HG03108 (cell line): ENCODE data around the gene ANK3.

ENCODE experiments used
- ATAC-seq: cut with Tn5 transposase; IDR thresholded peaks from one replicate; pipeline ENCODE4 v1.9.1; 2021; ENCODE audit warnings: moderate library complexity; ENCODE audit not compliant: unreplicated experiment

ANK3 gene

DNA sequence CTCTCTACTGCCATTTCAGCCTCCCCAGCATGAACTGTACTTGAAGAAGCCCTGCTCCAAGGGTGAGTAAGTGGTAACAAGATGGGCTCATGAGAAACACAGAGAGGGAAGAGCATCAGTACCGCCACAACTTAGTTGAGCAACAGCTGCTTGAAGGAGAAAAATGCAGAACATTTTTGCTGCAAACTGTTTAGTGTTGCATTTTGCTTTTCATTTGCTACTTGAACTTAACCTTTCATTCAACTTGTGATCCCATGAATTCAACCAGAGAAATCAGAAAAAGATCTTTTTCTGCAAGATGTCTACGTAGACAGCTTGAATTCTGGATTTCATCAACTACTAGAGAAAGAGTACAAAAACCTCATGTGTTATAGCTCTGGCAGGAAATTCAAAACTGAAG is 40.7 kb downstream of the ANK3 start:
- ATAC-seq: no peak

- ATAC-seq: no peak
Observed at GRCh38 chr10:60347270-60347669, 42.4 kb downstream of the ANK3 start.

DNA sequence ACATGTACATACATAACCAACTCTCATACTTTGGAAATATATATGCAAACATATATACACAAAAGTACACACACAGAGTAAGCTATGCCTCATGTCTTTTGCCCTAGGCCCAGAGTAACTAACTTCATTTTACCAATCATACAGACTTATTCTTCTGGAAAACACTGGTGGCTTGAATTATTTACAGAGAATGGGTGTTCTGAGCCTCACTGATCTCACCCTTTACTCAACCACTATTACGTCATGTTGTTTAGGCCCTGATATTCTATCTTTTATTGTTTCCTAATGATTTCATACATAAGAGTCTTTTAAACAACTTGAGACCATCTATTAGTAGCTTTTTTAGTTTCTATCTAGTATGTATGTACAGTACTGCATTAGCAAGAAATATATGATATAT is 43.0 kb downstream of the ANK3 start:
- no peak for ATAC-seq

DNA sequence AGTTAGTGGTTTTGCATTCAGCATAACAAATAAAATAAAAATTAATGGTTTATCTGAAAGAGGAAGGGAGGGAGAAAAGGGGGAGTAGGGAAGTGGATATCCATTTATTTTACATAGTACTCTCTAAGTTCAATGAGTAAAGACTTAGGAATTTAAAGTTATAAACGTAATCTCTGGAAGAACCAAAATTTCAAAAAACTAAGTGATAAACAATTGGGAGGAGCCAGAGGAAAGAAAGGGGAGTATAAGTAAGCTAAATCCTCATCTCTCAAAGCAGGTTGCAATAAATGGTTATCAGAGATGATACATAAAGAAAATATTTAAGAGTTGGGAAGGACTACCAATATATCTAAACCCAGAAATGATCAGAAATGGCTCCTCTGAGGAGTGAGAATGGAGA is 46.4 kb downstream of the ANK3 start:
- no peak for ATAC-seq

GRCh38 chr10:60341969-60342368 is 47.7 kb downstream of the ANK3 start:
- no peak for ATAC-seq

DNA sequence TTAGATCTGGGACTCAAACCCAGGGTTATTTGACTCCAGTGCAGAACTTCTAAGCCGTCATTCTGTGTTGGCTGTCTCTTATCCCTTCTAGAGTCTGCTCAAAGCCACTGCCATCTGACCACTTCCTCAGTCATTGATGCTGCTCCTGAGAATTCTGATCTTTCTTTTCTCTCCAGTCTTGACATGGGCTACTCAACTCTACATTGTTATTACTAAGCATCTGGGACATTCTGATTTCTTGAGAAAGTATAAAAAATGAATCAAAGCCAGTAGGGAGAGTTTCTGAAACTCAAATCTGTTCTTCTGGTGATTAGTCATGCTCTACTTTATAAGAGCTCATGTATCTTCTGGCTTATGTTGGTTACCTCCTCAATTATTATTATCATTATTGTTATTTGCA is 48.7 kb downstream of the ANK3 start:
- no peak for ATAC-seq

GRCh38 chr10:60339757-60340156 is 49.9 kb downstream of the ANK3 start:
- no peak for ATAC-seq

DNA sequence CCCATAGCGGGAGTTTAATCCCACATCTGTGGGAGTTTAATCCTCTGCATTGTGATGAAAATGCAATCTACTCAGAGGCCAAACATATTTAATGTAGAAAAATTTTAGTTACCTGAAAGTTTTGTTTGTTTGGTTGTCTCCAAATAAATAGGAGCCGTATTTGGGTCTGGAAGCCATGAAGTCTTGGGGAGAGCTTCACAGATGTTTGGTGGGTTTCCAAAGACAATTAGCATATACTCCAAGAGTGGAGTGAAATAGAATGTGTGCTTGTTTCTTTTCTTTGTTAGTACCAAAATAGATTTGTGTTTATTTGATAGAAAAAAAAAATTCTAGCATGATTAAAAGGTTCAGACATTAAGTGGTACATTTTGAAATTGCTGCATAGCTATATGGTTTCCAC is 50.9 kb downstream of the ANK3 start:
- ATAC-seq: no peak

GRCh38 chr10:60338002-60338564 is 51.6 kb downstream of the ANK3 start:
- ATAC-seq: no peak

DNA sequence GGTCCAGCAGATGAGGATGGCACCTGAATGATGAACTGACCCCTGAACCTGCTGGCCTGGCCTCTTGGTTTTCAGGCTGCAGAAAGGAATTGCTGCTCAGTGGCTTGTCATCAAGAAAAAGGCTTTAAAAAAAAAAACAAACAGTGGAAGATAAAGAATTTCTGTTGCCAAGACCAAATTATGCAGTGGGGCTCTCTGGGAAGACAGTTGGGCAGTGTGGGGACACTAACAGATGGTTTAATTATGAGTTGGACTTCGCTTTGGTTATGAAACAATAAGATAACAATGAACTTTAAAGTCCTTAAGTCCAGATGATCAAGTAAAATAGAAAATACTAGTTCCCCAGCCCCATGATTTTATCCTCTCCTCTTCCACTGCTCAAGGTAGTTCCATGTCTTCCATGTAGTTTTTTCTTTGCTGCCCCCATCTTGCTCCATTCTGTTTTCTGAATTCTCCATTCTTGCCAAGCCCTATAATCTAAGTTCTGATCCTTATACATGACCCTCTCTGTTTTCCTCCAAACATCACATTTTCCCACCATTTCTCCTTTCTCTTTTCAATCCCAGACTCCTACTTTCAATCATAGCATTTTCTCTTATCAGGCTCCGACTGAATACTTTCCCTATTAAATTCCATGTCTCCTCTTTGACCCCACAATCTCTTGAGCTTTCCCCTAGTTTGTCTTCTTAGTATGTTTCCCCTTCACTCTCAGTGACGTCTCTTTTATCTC is 52.6 kb downstream of the ANK3 start:
- ATAC-seq: no peak

- no peak for ATAC-seq
Observed at GRCh38 chr10:60335708-60336107, 54.0 kb downstream of the ANK3 start.

- no peak for ATAC-seq
Observed at GRCh38 chr10:60334991-60335390, 54.7 kb downstream of the ANK3 start.

- ATAC-seq: no peak
Observed at GRCh38 chr10:60332371-60332770, 57.3 kb downstream of the ANK3 start.

DNA sequence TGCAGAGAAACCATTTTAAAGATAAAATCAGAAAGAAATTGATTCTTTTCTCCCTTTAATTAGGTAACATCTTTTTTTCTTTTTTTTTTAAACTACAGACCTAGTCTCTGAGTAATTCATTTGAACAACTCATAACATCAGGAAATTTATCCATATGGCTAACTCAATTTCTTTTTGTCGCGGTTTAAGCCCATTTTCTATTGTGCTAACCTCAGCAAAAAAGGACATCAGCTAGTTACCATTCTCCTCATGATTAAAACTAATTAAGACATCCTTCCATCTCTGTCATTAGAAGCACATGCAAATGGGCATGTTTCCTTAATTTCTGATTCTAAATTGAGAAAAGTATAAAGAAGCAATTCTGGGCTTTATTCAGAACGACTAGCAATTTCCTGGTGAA is 57.8 kb downstream of the ANK3 start:
- ATAC-seq: no peak

DNA sequence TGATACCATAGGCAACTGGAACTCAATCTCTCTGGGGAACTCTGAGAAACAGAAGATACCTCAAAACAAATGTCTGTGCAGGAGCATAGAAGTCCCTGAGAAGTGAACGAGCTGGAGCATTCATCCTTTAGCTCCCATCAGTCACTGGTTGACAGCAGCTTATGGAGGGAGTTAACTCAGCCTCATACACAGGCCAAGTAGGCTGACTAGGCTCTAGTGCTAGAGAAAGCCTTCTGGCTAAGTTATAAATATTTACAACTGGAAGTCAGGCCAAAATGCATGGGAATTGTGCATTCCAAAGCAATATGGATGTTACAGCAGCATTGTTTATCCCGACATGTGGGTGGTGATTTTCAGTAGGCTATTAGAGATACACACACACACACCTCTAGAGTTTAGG is 66.5 kb downstream of the ANK3 start:
- ATAC-seq: no peak

DNA sequence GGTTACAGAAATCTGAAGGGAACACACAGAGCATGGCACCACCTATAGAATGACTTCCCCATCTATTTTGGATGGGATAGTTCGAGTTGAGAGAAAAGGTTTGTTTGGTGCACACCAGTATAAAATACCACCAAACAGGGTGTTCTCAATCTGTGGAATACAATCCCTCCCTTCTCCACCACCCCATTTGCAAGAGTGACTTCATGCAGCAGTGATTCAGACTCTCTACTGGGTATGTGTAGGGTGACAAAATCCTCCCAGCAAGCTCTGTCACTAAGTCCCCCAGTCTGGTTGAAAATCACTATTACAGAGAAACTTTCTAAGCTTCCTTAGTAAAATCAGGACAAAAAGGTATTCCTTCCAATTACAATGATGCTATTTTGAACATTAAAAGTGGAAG is 69.0 kb downstream of the ANK3 start:
- no peak for ATAC-seq

- ATAC-seq: no peak
Observed at GRCh38 chr10:60316029-60316428, 73.6 kb downstream of the ANK3 start.

- ATAC-seq: no peak
Observed at GRCh38 chr10:60315311-60315710, 74.4 kb downstream of the ANK3 start.

DNA sequence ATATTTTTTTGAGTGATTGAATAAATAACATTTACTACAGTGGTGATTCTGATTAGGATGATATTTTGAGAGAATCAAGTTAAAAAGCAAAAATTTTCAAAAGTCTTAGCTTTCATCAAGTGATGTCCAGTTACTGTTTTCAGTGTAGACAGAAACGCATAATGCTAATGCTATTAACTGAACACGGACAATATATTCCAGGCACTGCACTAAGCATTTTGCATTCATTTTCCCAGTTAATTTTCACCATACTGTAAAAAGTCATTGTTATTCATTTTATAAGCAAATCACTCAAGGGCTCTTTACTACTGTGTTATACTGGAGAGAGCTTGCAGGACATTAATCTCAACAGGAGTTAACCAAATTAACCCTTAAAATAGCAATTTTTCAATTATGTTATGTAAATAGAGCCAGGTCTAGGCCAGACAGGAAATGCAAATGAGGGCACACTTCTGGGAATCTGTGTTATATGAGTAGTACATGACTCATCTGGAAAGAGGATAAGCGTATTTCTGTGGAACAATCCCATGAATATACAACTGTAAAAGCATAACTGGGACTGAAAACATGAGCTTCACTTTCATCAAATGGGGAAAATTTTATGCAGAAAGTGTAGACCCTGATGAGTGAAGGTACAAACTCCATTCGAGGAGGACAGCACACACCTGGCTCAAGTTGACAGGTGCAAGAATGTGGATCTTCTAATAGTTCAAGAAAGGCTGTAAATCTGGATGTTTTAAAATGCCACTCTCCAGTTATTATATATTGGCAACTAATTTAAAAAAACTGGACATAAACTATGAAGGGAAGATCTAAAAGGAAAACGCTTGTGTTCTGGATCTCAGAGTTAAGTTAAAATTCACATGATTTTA is 75.4 kb downstream of the ANK3 start:
- ATAC-seq: no peak

DNA sequence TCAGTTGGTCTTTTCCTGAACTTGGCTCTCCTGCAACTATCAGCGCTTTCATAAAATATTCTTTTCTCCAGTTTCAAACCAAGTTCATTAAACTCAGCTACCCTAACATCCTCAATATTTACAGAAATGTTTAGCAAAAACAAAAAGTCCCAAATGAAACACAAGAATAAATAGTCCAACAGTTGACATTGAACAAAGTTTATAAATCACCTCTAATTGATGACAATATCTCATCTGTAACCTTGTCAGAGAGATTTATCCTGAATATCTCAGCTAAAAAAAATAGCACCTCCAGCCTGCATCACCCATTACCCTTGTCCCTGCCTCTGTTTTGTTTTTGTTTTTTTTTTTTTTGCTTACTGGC is 76.1 kb downstream of the ANK3 start:
- ATAC-seq: no peak

DNA sequence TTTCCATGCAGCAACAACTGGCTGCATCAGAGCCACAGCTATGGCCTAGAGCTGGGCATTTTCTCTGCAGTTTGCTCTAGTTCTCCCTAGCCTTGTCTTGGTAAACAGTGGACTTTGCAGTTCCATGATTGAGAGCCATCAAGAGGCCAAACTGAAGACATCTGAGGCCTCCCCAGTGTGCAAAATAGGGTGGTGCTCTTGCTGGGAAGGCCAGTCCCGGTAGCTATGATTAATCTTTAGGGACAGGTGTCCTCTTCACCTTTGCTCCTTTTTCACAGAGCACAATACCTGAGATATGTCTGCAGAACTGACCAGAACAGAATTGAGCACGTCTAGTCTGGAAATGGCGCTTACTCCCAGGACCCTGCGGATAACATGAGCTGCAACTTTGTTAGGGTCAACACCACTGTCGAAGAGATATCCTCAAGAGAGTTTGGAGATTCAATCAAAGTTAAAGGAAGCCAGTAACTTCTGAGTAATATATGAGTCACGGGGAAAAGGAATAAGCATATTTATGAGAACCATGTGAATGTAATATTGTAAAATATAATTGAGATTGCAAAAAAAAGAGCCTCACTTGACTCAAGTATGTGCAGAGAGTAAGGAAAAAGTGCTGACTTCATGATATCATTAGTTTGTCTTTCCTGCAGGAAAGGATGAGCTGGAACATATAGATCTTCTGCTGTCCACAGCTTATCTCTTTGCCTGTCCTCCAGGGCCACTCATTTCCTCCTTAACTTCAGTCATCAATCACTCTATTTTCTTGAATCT is 76.7 kb downstream of the ANK3 start:
- ATAC-seq: no peak
